Lower leg skin (tissue), 3 donors: ENCODE measurements around the gene KCNQ1OT1.

ENCODE experiments used
- CTCF ChIP-seq, 3 donors: fragments of 450-650 bp; IDR thresholded peaks; one replicate each; pipeline ENCODE4 v1.5.1; 2016; ENCODE audit warnings: antibody characterized with exemption in 3 of 3, mild to moderate bottlenecking in 3 of 3, moderate library complexity in 2 of 3
- POLR2A ChIP-seq, 2 donors: fragments of 450-650 bp; IDR thresholded peaks; one replicate each; pipeline ENCODE4 v1.6.1; 2016 to 2017; ENCODE audit warnings: antibody characterized with exemption in 2 of 2, mild to moderate bottlenecking in 1 of 2, moderate library complexity in 1 of 2

GRCh38 chr11:2621894-2622293 is 77.9 kb downstream of the KCNQ1OT1 start:
- TF ChIP-seq POLR2A (IDR thresholded peaks at IDR 0.05) (no peak), CTCF (IDR thresholded peaks at IDR 0.05) (no peak)
